Stimulated activated naive CD8-positive, alpha-beta T cell treated with anti-CD3 and anti-CD28 coated beads, Interleukin-15, Interleukin-2, amounts not matched to agents 100 U/mL and 50 U/mL, for 24 hours (primary cell): ENCODE measurements around the gene KIAA0319L.

Source experiments
- ATAC-seq: fragments of 150-1000 bp; cut with Tn5 transposase; one replicate; pipeline ENCODE4 v1.10.0; 2021
- DNase-seq: peaks from one replicate; pipeline ENCODE4 v3.0.0; 2021

Gene KIAA0319L

GRCh38 chr1:35443768-35444518 lies 113.3 kb downstream of the KIAA0319L start:
- no peak for ATAC-seq
- DNase-seq = no peak

- DNase-seq (peak; percentile 45), ATAC-seq (peak; percentile 61)
These were observed 114.5 kb downstream of the KIAA0319L start for GRCh38 chr1:35442734-35443133.

GRCh38 chr1:35441926-35442579 lies 115.2 kb downstream of the KIAA0319L start:
- ATAC-seq (no peak), DNase-seq (no peak)

- no peak for ATAC-seq
- no peak for DNase-seq
These were observed 117.6 kb downstream of the KIAA0319L start for GRCh38 chr1:35439626-35440025.

GRCh38 chr1:35437200-35437599 lies 120.0 kb downstream of the KIAA0319L start:
- DNase-seq = no peak
- ATAC-seq = no peak

- no peak for DNase-seq
- no peak for ATAC-seq
These were observed 121.1 kb downstream of the KIAA0319L start for GRCh38 chr1:35436078-35436477.

GRCh38 chr1:35434703-35435102 lies 122.5 kb downstream of the KIAA0319L start:
- no peak for ATAC-seq
- no peak for DNase-seq

GRCh38 chr1:35433714-35434113 lies 123.5 kb downstream of the KIAA0319L start:
- ATAC-seq (no peak), DNase-seq (no peak)

- DNase-seq = no peak
- ATAC-seq = no peak
These were observed 125.0 kb downstream of the KIAA0319L start for GRCh38 chr1:35432231-35432630.

GRCh38 chr1:35431173-35431599 lies 126.0 kb downstream of the KIAA0319L start:
- DNase-seq = no peak
- peak; percentile 3 for ATAC-seq

GRCh38 chr1:35430762-35431161 lies 126.4 kb downstream of the KIAA0319L start:
- DNase-seq = no peak
- ATAC-seq = no peak

GRCh38 chr1:35428360-35428759 lies 128.8 kb downstream of the KIAA0319L start:
- no peak for ATAC-seq

GRCh38 chr1:35426097-35426586 lies 131.1 kb downstream of the KIAA0319L start:
- no peak for ATAC-seq
- no peak for DNase-seq

More at GRCh38 chr1:35428360-35428759, 128.8 kb downstream of the KIAA0319L start:
- no peak for DNase-seq

- no peak for DNase-seq
- no peak for ATAC-seq
These were observed 148.3 kb downstream of the KIAA0319L start for GRCh38 chr1:35408925-35409324.

- DNase-seq (no peak), ATAC-seq (no peak)
These were observed 149.5 kb downstream of the KIAA0319L start for GRCh38 chr1:35407743-35408142.

- ATAC-seq (no peak), DNase-seq (no peak)
These were observed 151.1 kb downstream of the KIAA0319L start for GRCh38 chr1:35406103-35406502.

- no peak for DNase-seq
- no peak for ATAC-seq
These were observed 156.2 kb downstream of the KIAA0319L start for GRCh38 chr1:35401049-35401448.

GRCh38 chr1:35398739-35399138 lies 158.5 kb downstream of the KIAA0319L start:
- ATAC-seq = peak; percentile 69

GRCh38 chr1:35394386-35394785 lies 162.8 kb downstream of the KIAA0319L start:
- ATAC-seq = no peak
- DNase-seq = no peak

More at GRCh38 chr1:35398739-35399138, 158.5 kb downstream of the KIAA0319L start:
- DNase-seq = no peak

- no peak for DNase-seq
- ATAC-seq = no peak
These were observed 166.4 kb downstream of the KIAA0319L start for GRCh38 chr1:35390600-35391494.

- ATAC-seq = no peak
These were observed 170.2 kb downstream of the KIAA0319L start for GRCh38 chr1:35386959-35387358.

GRCh38 chr1:35386290-35386689 lies 170.9 kb downstream of the KIAA0319L start:
- no peak for ATAC-seq

More at GRCh38 chr1:35386959-35387358, 170.2 kb downstream of the KIAA0319L start:
- no peak for DNase-seq

More at GRCh38 chr1:35386290-35386689, 170.9 kb downstream of the KIAA0319L start:
- no peak for DNase-seq
